Measurements from ENCODE around the gene PERCC1. TPM values are rescaled to one million over a fixed set of nuclear protein-coding genes. Genes with fewer than 3 reads are reported as not detected.

PERCC1 gene
- total RNA-seq, 1 donor from 2014 or later: not detected

- TF ChIP-seq, protein P1, sequence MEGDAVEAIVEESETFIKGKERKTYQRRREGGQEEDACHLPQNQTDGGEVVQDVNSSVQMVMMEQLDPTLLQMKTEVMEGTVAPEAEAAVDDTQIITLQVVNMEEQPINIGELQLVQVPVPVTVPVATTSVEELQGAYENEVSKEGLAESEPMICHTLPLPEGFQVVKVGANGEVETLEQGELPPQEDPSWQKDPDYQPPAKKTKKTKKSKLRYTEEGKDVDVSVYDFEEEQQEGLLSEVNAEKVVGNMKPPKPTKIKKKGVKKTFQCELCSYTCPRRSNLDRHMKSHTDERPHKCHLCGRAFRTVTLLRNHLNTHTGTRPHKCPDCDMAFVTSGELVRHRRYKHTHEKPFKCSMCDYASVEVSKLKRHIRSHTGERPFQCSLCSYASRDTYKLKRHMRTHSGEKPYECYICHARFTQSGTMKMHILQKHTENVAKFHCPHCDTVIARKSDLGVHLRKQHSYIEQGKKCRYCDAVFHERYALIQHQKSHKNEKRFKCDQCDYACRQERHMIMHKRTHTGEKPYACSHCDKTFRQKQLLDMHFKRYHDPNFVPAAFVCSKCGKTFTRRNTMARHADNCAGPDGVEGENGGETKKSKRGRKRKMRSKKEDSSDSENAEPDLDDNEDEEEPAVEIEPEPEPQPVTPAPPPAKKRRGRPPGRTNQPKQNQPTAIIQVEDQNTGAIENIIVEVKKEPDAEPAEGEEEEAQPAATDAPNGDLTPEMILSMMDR (IDR thresholded peaks at IDR 0.05): no peak
- no peaks in the 10 kb centered on the region for H3K9me3 Mint-ChIP-seq (ENCODE audit: unreplicated experiment)
- DNase-seq (ENCODE audit: extremely low spot score, unreplicated experiment): no peak
- no peak overlapping the region for H3K27ac Mint-ChIP-seq (ENCODE audit: unreplicated experiment)
- no peaks in the 10 kb centered on the region for H3K4me1 Mint-ChIP-seq (ENCODE audit: unreplicated experiment)
- H3K27me3 Mint-ChIP-seq (ENCODE audit: unreplicated experiment): no peaks in the 10 kb centered on the region
- H3K4me3 Mint-ChIP-seq (ENCODE audit: unreplicated experiment): no peak overlapping the region
- no peaks in the 10 kb centered on the region for H3K36me3 Mint-ChIP-seq (ENCODE audit: unreplicated experiment)
Measured at GRCh38 chr16:1434644-1435592, 4.0 kb downstream of the PERCC1 start.

GRCh38 chr16:1435921-1436697 lies 5.2 kb downstream of the PERCC1 start:
- no peaks in the 10 kb centered on the region for H3K36me3 Mint-ChIP-seq (ENCODE audit: unreplicated experiment)
- H3K4me3 Mint-ChIP-seq (ENCODE audit: unreplicated experiment): no peak overlapping the region
- H3K27me3 Mint-ChIP-seq (ENCODE audit: unreplicated experiment): no peaks in the 10 kb centered on the region
- TF ChIP-seq, protein P1 (IDR thresholded peaks at IDR 0.05): no peak
- no peaks in the 10 kb centered on the region for H3K9me3 Mint-ChIP-seq (ENCODE audit: unreplicated experiment)
- H3K27ac Mint-ChIP-seq (ENCODE audit: unreplicated experiment): no peak overlapping the region
- DNase-seq (ENCODE audit: extremely low spot score, unreplicated experiment): no peak
- no peaks in the 10 kb centered on the region for H3K4me1 Mint-ChIP-seq (ENCODE audit: unreplicated experiment)

GRCh38 chr16:1436731-1437355 lies 6.0 kb downstream of the PERCC1 start:
- Mint-ChIP-seq H3K9me3 (ENCODE audit: unreplicated experiment) (no peaks in the 10 kb centered on the region), H3K27ac (ENCODE audit: unreplicated experiment) (no peak overlapping the region), H3K27me3 (ENCODE audit: unreplicated experiment) (no peaks in the 10 kb centered on the region), H3K4me1 (ENCODE audit: unreplicated experiment) (no peaks in the 10 kb centered on the region), H3K4me3 (ENCODE audit: unreplicated experiment) (no peak overlapping the region), H3K36me3 (ENCODE audit: unreplicated experiment) (no peaks in the 10 kb centered on the region)
- DNase-seq (ENCODE audit: extremely low spot score, unreplicated experiment): no peak
- TF ChIP-seq, protein P1 (IDR thresholded peaks at IDR 0.05): no peak

- TF ChIP-seq, protein P1 (IDR thresholded peaks at IDR 0.05): no peak
- Mint-ChIP-seq H3K9me3 (ENCODE audit: unreplicated experiment) (no peaks in the 10 kb centered on the region), H3K4me1 (ENCODE audit: unreplicated experiment) (no peaks in the 10 kb centered on the region), H3K36me3 (ENCODE audit: unreplicated experiment) (no peaks in the 10 kb centered on the region), H3K4me3 (ENCODE audit: unreplicated experiment) (no peak overlapping the region), H3K27ac (ENCODE audit: unreplicated experiment) (no peak overlapping the region), H3K27me3 (ENCODE audit: unreplicated experiment) (no peaks in the 10 kb centered on the region)
- no peak for DNase-seq (ENCODE audit: extremely low spot score, unreplicated experiment)
Measured at GRCh38 chr16:1437606-1438005, 6.7 kb downstream of the PERCC1 start.

Data from osteocyte (in vitro differentiated cells).